Urothelium cell line (cell line): ENCODE measurements around the gene PLXNA4.

ENCODE experiments used
- DNase-seq: peaks from one replicate; pipeline ENCODE4 v3.0.0; 2011; ENCODE audit warnings: low spot score, mixed read lengths
- FAIRE-seq: peaks from 2 replicates; lab custom pipeline; 2011; peaks lifted over from hg19 to GRCh38; lab: Jason Lieb, UNC

The PLXNA4 gene

GRCh38 chr7:132565885-132566284 is 10.4 kb downstream of the PLXNA4 start:
- DNase-seq: no peak
- FAIRE-seq: no peak

- DNase-seq (no peak), FAIRE-seq (no peak)
Measured at GRCh38 chr7:132565441-132565840, 10.8 kb downstream of the PLXNA4 start.

- FAIRE-seq (no peak), DNase-seq (no peak)
Measured at GRCh38 chr7:132564849-132565248, 11.4 kb downstream of the PLXNA4 start.

GRCh38 chr7:132564090-132564489 is 12.2 kb downstream of the PLXNA4 start:
- FAIRE-seq (no peak), DNase-seq (no peak)

- DNase-seq: no peak
Measured at GRCh38 chr7:132562690-132563089, 13.6 kb downstream of the PLXNA4 start.

GRCh38 chr7:132561763-132562162 is 14.5 kb downstream of the PLXNA4 start:
- DNase-seq (no peak), FAIRE-seq (no peak)

More at GRCh38 chr7:132562690-132563089, 13.6 kb downstream of the PLXNA4 start:
- no peak for FAIRE-seq

GRCh38 chr7:132560825-132561529 is 15.3 kb downstream of the PLXNA4 start:
- DNase-seq (no peak), FAIRE-seq (no peak)

GRCh38 chr7:132560105-132560504 is 16.2 kb downstream of the PLXNA4 start:
- FAIRE-seq (no peak), DNase-seq (no peak)

- no peak for DNase-seq
- FAIRE-seq: no peak
Measured at GRCh38 chr7:132558815-132559214, 17.5 kb downstream of the PLXNA4 start.

- FAIRE-seq (no peak), DNase-seq (no peak)
Measured at GRCh38 chr7:132557489-132558044, 18.7 kb downstream of the PLXNA4 start.

- no peak for DNase-seq
- no peak for FAIRE-seq
Measured at GRCh38 chr7:132554446-132554845, 21.8 kb downstream of the PLXNA4 start.

- no peak for DNase-seq
- no peak for FAIRE-seq
Measured at GRCh38 chr7:132553031-132553430, 23.2 kb downstream of the PLXNA4 start.

- FAIRE-seq: no peak
- no peak for DNase-seq
Measured at GRCh38 chr7:132551886-132552285, 24.4 kb downstream of the PLXNA4 start.

- no peak for DNase-seq
- FAIRE-seq: no peak
Measured at GRCh38 chr7:132551439-132551838, 24.8 kb downstream of the PLXNA4 start.

- FAIRE-seq (no peak), DNase-seq (no peak)
Measured at GRCh38 chr7:132548489-132549078, 27.7 kb downstream of the PLXNA4 start.

- DNase-seq: no peak
- no peak for FAIRE-seq
Measured at GRCh38 chr7:132547821-132548220, 28.4 kb downstream of the PLXNA4 start.

- FAIRE-seq: no peak
Measured at GRCh38 chr7:132546366-132547127, 29.7 kb downstream of the PLXNA4 start.

GRCh38 chr7:132545756-132546155 is 30.5 kb downstream of the PLXNA4 start:
- DNase-seq (no peak), FAIRE-seq (no peak)

More at GRCh38 chr7:132546366-132547127, 29.7 kb downstream of the PLXNA4 start:
- DNase-seq: no peak

- no peak for DNase-seq
- FAIRE-seq: no peak
Measured at GRCh38 chr7:132544999-132545398, 31.3 kb downstream of the PLXNA4 start.

- FAIRE-seq (no peak), DNase-seq (no peak)
Measured at GRCh38 chr7:132544025-132544424, 32.2 kb downstream of the PLXNA4 start.

GRCh38 chr7:132542895-132543294 is 33.4 kb downstream of the PLXNA4 start:
- no peak for DNase-seq
- FAIRE-seq: no peak

GRCh38 chr7:132541656-132542055 is 34.6 kb downstream of the PLXNA4 start:
- DNase-seq: no peak
- no peak for FAIRE-seq
